IMR-90 (cell line): ENCODE measurements around the gene CSNK2A3. TPM values are rescaled to one million over a fixed set of nuclear protein-coding genes. Genes with fewer than 3 reads are reported as not detected.

Experiments used
- ATAC-seq: fragments of 200-7000 bp; cut with Tn5 transposase; 2 replicates; pipeline ENCODE4 v1.9.1; 2020; ENCODE audit warnings: low read depth, mild to moderate bottlenecking, moderate library complexity
- BruUV-seq: library from RNA; stranded (reverse); fragments of 400-500 nt; replicated peaks from 2 replicates; lab custom pipeline; 2021; lab: Mats Ljungman, UMichigan
- CTCF ChIA-PET: fragments of 300-600 bp; formaldehyde crosslinking; extraction: SDS; loops from one replicate; lab custom pipeline; 2021; ENCODE audit warnings: antibody characterized with exemption; lab: Yijun Ruan, JAX
- POLR2A ChIA-PET: fragments of 300-600 bp; sonication (Branson Sonifier 250); formaldehyde crosslinking; loops from one replicate; lab custom pipeline; 2022; ENCODE audit warnings: antibody characterized with exemption; ENCODE audit not compliant: unreplicated experiment; lab: Charles Lee
- DNase-seq: peaks from one replicate; pipeline ENCODE4 v3.0.0; 2013
- H2AFZ ChIP-seq: replicated peaks from 2 replicates; pipeline ENCODE3; 2013; ENCODE audit warnings: low read length, mild to moderate bottlenecking; ENCODE audit not compliant: poor library complexity
- H2AK5ac ChIP-seq: 2 replicates; pipeline ENCODE4 v1.6.1; 2013; ENCODE audit warnings: low read depth, low read length, inconsistent platforms
- H2AK9ac ChIP-seq: replicated peaks from 2 replicates; pipeline ENCODE3; 2013; ENCODE audit warnings: mild to moderate bottlenecking, low read depth, low read length, moderate library complexity; ENCODE audit not compliant: poor library complexity
- H2BK120ac ChIP-seq: 2 replicates; pipeline ENCODE4 v1.6.1; 2013; ENCODE audit warnings: low read depth, low read length, inconsistent platforms
- H2BK15ac ChIP-seq: 3 replicates; pipeline ENCODE4 v1.6.1; 2013; ENCODE audit warnings: low read depth, low read length, inconsistent platforms
- H2BK20ac ChIP-seq: 2 replicates; pipeline ENCODE4 v1.6.1; 2013; ENCODE audit warnings: low read depth, mild to moderate bottlenecking, inconsistent platforms, low read length, moderate library complexity
- H2BK5ac ChIP-seq: 2 replicates; pipeline ENCODE4 v1.6.1; 2013; ENCODE audit warnings: mild to moderate bottlenecking, low read depth, low read length, inconsistent platforms; ENCODE audit not compliant: poor library complexity, severe bottlenecking
- H3K14ac ChIP-seq: replicated peaks from 2 replicates; pipeline ENCODE4 v1.6.1; 2013; ENCODE audit warnings: low read depth, low read length, inconsistent platforms
- H3K18ac ChIP-seq: 2 replicates; pipeline ENCODE4 v1.6.1; 2013; ENCODE audit warnings: low read depth, low read length, control low read depth
- H3K23ac ChIP-seq: 2 replicates; pipeline ENCODE4 v1.6.1; 2013; ENCODE audit warnings: low read depth, low read length, inconsistent platforms
- H3K27ac ChIP-seq: 2 replicates; pipeline ENCODE4 v1.5.1; 2013; ENCODE audit warnings: mild to moderate bottlenecking, control low read depth, low read length; ENCODE audit not compliant: insufficient read depth
- H3K27me3 ChIP-seq: 2 replicates; pipeline ENCODE4 v1.6.1; 2013; ENCODE audit warnings: low read length; ENCODE audit not compliant: control insufficient read depth, insufficient read depth
- H3K36me3 ChIP-seq: 2 replicates; pipeline ENCODE4 v1.6.1; 2013; ENCODE audit warnings: low read length, mixed read lengths; ENCODE audit not compliant: control insufficient read depth, insufficient read depth
- H3K4ac ChIP-seq: 2 replicates; pipeline ENCODE4 v1.6.1; 2013; ENCODE audit warnings: low read depth, low read length, inconsistent platforms
- H3K4me1 ChIP-seq: 2 replicates; pipeline ENCODE4 v1.6.1; 2013; ENCODE audit warnings: low read length, mixed read lengths; ENCODE audit not compliant: control insufficient read depth, insufficient read depth
- H3K4me2 ChIP-seq: 2 replicates; pipeline ENCODE4 v1.6.1; 2013; ENCODE audit warnings: low read depth, mild to moderate bottlenecking, control low read depth, low read length, moderate library complexity
- H3K4me3 ChIP-seq: 2 replicates; pipeline ENCODE4 v1.5.1; 2013; ENCODE audit warnings: low read depth, mild to moderate bottlenecking, control low read depth, low read length, moderate library complexity; ENCODE audit not compliant: insufficient read depth
- H3K56ac ChIP-seq: 2 replicates; pipeline ENCODE4 v1.6.1; 2013; ENCODE audit warnings: low read length, inconsistent platforms; ENCODE audit not compliant: insufficient read depth; ENCODE audit errors: extremely low read depth
- H3K79me1 ChIP-seq, 2 experiments: 2 replicates each; pipeline ENCODE4 v1.6.1; 2013; ENCODE audit warnings: low read length in 2 of 2, inconsistent platforms in 1 of 2, low read depth in 1 of 2
- H3K9ac ChIP-seq: 2 replicates; pipeline ENCODE4 v1.6.1; 2013; ENCODE audit warnings: low read depth, low read length, control low read depth
- H3K9me1 ChIP-seq: 2 replicates; pipeline ENCODE4 v1.6.1; 2013; ENCODE audit warnings: low read length, inconsistent platforms; ENCODE audit not compliant: insufficient read depth
- H3K9me3 ChIP-seq: 2 replicates; pipeline ENCODE4 v1.6.1; 2013; ENCODE audit warnings: low read length; ENCODE audit not compliant: control insufficient read depth, insufficient read depth
- H4K20me1 ChIP-seq: 2 replicates; pipeline ENCODE4 v1.6.1; 2013; ENCODE audit warnings: low read length, inconsistent platforms; ENCODE audit not compliant: insufficient read depth
- H4K5ac ChIP-seq: 2 replicates; pipeline ENCODE4 v1.6.1; 2013; ENCODE audit warnings: mild to moderate bottlenecking, low read depth, low read length, control low read depth
- H4K8ac ChIP-seq, 2 experiments: 2 replicates each; pipeline ENCODE4 v1.6.1; 2013; ENCODE audit warnings: low read depth in 2 of 2, low read length in 2 of 2, control low read depth in 1 of 2, inconsistent platforms in 1 of 2
- H4K91ac ChIP-seq: 2 replicates; pipeline ENCODE4 v1.6.1; 2013; ENCODE audit warnings: low read depth, low read length, inconsistent platforms; ENCODE audit not compliant: insufficient read depth
- CTCF ChIP-seq: conservative IDR thresholded peaks from 2 replicates; pipeline ENCODE4 v1.5.1; 2012; ENCODE audit warnings: mild to moderate bottlenecking, low read depth, low read length, improper control_type of control experiment
- FOS ChIP-seq: fragments of 150-350 bp; IDR thresholded peaks from 2 replicates; pipeline ENCODE4 v1.6.1; 2016; ENCODE audit warnings: low read depth, low read length
- MAFK ChIP-seq: IDR thresholded peaks from 2 replicates; pipeline ENCODE4 v1.6.1; 2012; ENCODE audit warnings: low read depth, low read length, improper control_type of control experiment
- MXI1 ChIP-seq: IDR thresholded peaks from 2 replicates; pipeline ENCODE4 v1.6.1; 2012; ENCODE audit warnings: low read depth, mild to moderate bottlenecking, low read length, moderate library complexity, borderline replicate concordance
- POLR2A ChIP-seq: IDR thresholded peaks from 2 replicates; pipeline ENCODE4 v1.6.1; 2012; ENCODE audit warnings: mild to moderate bottlenecking, low read depth, low read length
- USF2 ChIP-seq: fragments of 150-350 bp; IDR thresholded peaks from 2 replicates; pipeline ENCODE4 v1.6.1; 2017; ENCODE audit warnings: mild to moderate bottlenecking, antibody characterized with exemption, low read length, low read depth
- WGBS, 2 experiments: methylation state at CpG; one replicate each; pipeline versions ENCODE4 v1.1.5 to v1.1.7; 2013; ENCODE audit warnings: missing lambda C conversion rate in 2 of 2; ENCODE audit not compliant: insufficient read length in 1 of 2; ENCODE audit errors: extremely low coverage in 2 of 2; 5-methylcytosine and 5-hydroxymethylcytosine counted together
- dilution Hi-C: fragments of 300-500 bp; cut with HindIII; formaldehyde crosslinking; loops from one replicate; pipeline ENCODE4 v1.14.3; 2018; ENCODE audit warnings: low sequenced_read_pairs; ENCODE audit not compliant: unreplicated experiment
- in situ Hi-C: fragments of 300-500 bp; cut with MboI; formaldehyde crosslinking; loops from 3 replicates; pipeline ENCODE4 v1.14.3; 2019; ENCODE audit warnings: low sequenced_read_pairs, inconsistent platforms, mixed read lengths
- intact Hi-C: fragments of 100-400 bp; cut with micrococcal nuclease; formaldehyde crosslinking; loops from 2 replicates; pipeline ENCODE4 v1.10.0; 2022
- polyA plus RNA-seq, 3 experiments: library from polyadenylated mRNA; depleted of rRNA; stranded (reverse); fragments of >200 nt; gene quantifications; 2 replicates each; pipeline ENCODE4 v1.2.3, GENCODE V29; 2012; ENCODE audit warnings: low replicate concordance in 1 of 3
- total RNA-seq: library from RNA; depleted of rRNA; stranded (reverse); fragments of >200 nt; gene quantifications from 2 replicates; pipeline ENCODE4 v1.2.3, GENCODE V29; 2012

The CSNK2A3 gene
- total and polyA plus RNA-seq, 2 of the 4 experiments (the other 2 are of a cell fraction) = 1.2 to 3.2 TPM

GRCh38 chr11:11349106-11349825, 3.8 kb downstream of the CSNK2A3 start:
- H3K14ac ChIP-seq = no peak overlapping the region
- H3K9me3 ChIP-seq = no peaks in the 10 kb centered on the region; the same call in 1 of the 2 replicates
- H2BK120ac ChIP-seq = no peak overlapping the region
- TF ChIP-seq CTCF (no peak), MXI1 (no peak), FOS (no peak), POLR2A (no peak), MAFK (no peak), USF2 (no peak)
- CTCF ChIA-PET = no interaction called here
- no peak overlapping the region for H3K9ac ChIP-seq
- H3K36me3 ChIP-seq = no peaks in the 10 kb centered on the region
- H2AK9ac ChIP-seq = no peak overlapping the region
- H3K56ac ChIP-seq = no peak overlapping the region
- H2BK5ac ChIP-seq = no peak overlapping the region
- no peak overlapping the region for H4K8ac ChIP-seq
- no TSS peak for BruUV-seq
- WGBS, 2 experiments = no CpG with 5 or more reads among the region's 12 CpGs
- no peak overlapping the region for H4K5ac ChIP-seq
- no peak overlapping the region for H3K27ac ChIP-seq
- H3K9me1 ChIP-seq = peaks cover 7% of the 10 kb centered on the region; the same call in 1 of the 2 replicates
- H3K18ac ChIP-seq = no peak overlapping the region
- POLR2A ChIA-PET = interaction anchor here (0.5 kb wide), 1 partner anchor 203 kb away, joined by 8 read pairs; no protein-coding TSS in a partner anchor
- H3K4me1 ChIP-seq = peaks cover 14% of the 10 kb centered on the region
- in situ Hi-C loops = no loop called here
- intact Hi-C loops = no loop called here
- no peak overlapping the region for H3K4me2 ChIP-seq
- H2BK15ac ChIP-seq = no peak overlapping the region
- no peak overlapping the region for H3K4ac ChIP-seq
- dilution Hi-C loops = no loop called here
- no peak overlapping the region for H3K23ac ChIP-seq
- H3K27me3 ChIP-seq = peaks cover 39% of the 10 kb centered on the region
- H3K79me1 ChIP-seq = no peaks in the 10 kb centered on the region
- ATAC-seq = no peak
- no peak for DNase-seq
- no peak overlapping the region for H2AK5ac ChIP-seq
- H4K91ac ChIP-seq = no peak overlapping the region
- no peak overlapping the region for H2AFZ ChIP-seq
- 0 out of 2 replicates have a peak, but pooled peaks cover 4% of the 10 kb centered on the region for H4K20me1 ChIP-seq
- no peak overlapping the region for H2BK20ac ChIP-seq
- no peak overlapping the region for H3K4me3 ChIP-seq
